Stimulated activated effector memory CD8-positive, alpha-beta T cell treated with anti-CD3 and anti-CD28 coated beads, Interleukin-12 subunit alpha, Interleukin-12 subunit beta, amount 100 ng/mL, for 72 hours (primary cell): ENCODE data around the gene SPATA13.
"Not testable (repeated sequence)": the region's sequence is repeated elsewhere in the genome, so short reads cannot be mapped to it uniquely, and the experiment has no call there.

Experiments
- ATAC-seq: fragments of 150-1000 bp; cut with Tn5 transposase; 2 replicates; pipeline ENCODE4 v1.10.0; 2021
- DNase-seq, 2 donors: peaks; one replicate each; pipeline ENCODE4 v3.0.0; 2021 to 2022; ENCODE audit warnings: low spot score in 2 of 2
- H3K27ac Mint-ChIP-seq: one replicate; pipeline ENCODE4 v1.8.0; 2022; ENCODE audit warnings: mild to moderate bottlenecking, mixed read lengths
- H3K36me3 Mint-ChIP-seq: one replicate; pipeline ENCODE4 v1.8.0; 2022; ENCODE audit warnings: mild to moderate bottlenecking, mixed read lengths
- H3K4me1 Mint-ChIP-seq: one replicate; pipeline ENCODE4 v1.8.0; 2022; ENCODE audit warnings: mixed read lengths
- H3K4me3 Mint-ChIP-seq: one replicate; pipeline ENCODE4 v1.8.0; 2022; ENCODE audit warnings: mild to moderate bottlenecking, mixed read lengths
- H3K9me3 Mint-ChIP-seq: one replicate; pipeline ENCODE4 v1.8.0; 2022; ENCODE audit warnings: mixed read lengths

The SPATA13 gene

GRCh38 chr13:24160458-24161009, at the start of gene SPATA13:
TSS of gene SPATA13 (plus strand) at chr13:24160720. CDS start at chr13:24222930, 62,210 bp downstream.
- Mint-ChIP-seq H3K4me1 (peaks cover 43% of the 10 kb centered on the region), H3K4me3 (peak within 1 kb of the TSS; percentile 74), H3K9me3 (no peaks in the 10 kb centered on the region), H3K27ac (peak within 1 kb of the TSS; percentile 77), H3K36me3 (peaks cover 20% of the 10 kb centered on the region)
- DNase-seq: peak; percentile 85 to 94
- peak; percentile 91 for ATAC-seq

- Mint-ChIP-seq H3K4me3 (no peak overlapping the region), H3K36me3 (no peaks in the 10 kb centered on the region), H3K9me3 (no peaks in the 10 kb centered on the region), H3K4me1 (peaks cover 10% of the 10 kb centered on the region), H3K27ac (no peak overlapping the region)
- ATAC-seq (no peak), DNase-seq (no peak)
These were observed 47.7 kb upstream of the SPATA13 start for GRCh38 chr13:24112791-24113190.

GRCh38 chr13:24115671-24116070, 44.8 kb upstream of the SPATA13 start:
- peaks cover 13% of the 10 kb centered on the region for H3K4me1 Mint-ChIP-seq
- no peak for DNase-seq
- H3K4me3 Mint-ChIP-seq: no peak overlapping the region
- ATAC-seq: no peak
- no peak overlapping the region for H3K27ac Mint-ChIP-seq
- H3K36me3 Mint-ChIP-seq: no peaks in the 10 kb centered on the region
- H3K9me3 Mint-ChIP-seq: no peaks in the 10 kb centered on the region

- H3K27ac Mint-ChIP-seq: no peak overlapping the region
- peaks cover 17% of the 10 kb centered on the region for H3K4me1 Mint-ChIP-seq
- ATAC-seq: no peak
- no peaks in the 10 kb centered on the region for H3K36me3 Mint-ChIP-seq
- no peaks in the 10 kb centered on the region for H3K9me3 Mint-ChIP-seq
- H3K4me3 Mint-ChIP-seq: no peak overlapping the region
- DNase-seq: no peak
These were observed 44.4 kb upstream of the SPATA13 start for GRCh38 chr13:24116131-24116530.

GRCh38 chr13:24118576-24118975, 41.9 kb upstream of the SPATA13 start:
- Mint-ChIP-seq H3K4me3 (no peak overlapping the region), H3K36me3 (no peaks in the 10 kb centered on the region), H3K9me3 (no peaks in the 10 kb centered on the region), H3K4me1 (peaks cover 28% of the 10 kb centered on the region), H3K27ac (no peak overlapping the region)
- DNase-seq: no peak
- ATAC-seq: no peak

GRCh38 chr13:24119626-24120508, 40.7 kb upstream of the SPATA13 start:
- no peak overlapping the region for H3K27ac Mint-ChIP-seq
- H3K4me1 Mint-ChIP-seq: peaks cover 31% of the 10 kb centered on the region
- no peak overlapping the region for H3K4me3 Mint-ChIP-seq
- H3K36me3 Mint-ChIP-seq: no peaks in the 10 kb centered on the region
- no peaks in the 10 kb centered on the region for H3K9me3 Mint-ChIP-seq
- DNase-seq (no peak), ATAC-seq (no peak)

- not testable (repeated sequence) for DNase-seq, H3K36me3 Mint-ChIP-seq, H3K27ac Mint-ChIP-seq, H3K9me3 Mint-ChIP-seq
- ATAC-seq: peak; percentile 95
- peaks cover 39% of the 10 kb centered on the region for H3K4me1 Mint-ChIP-seq
- H3K4me3 Mint-ChIP-seq: peak overlapping the region; percentile 14
These were observed 38.5 kb upstream of the SPATA13 start for GRCh38 chr13:24122045-24122444.

GRCh38 chr13:24122569-24122968, 38.0 kb upstream of the SPATA13 start:
- Mint-ChIP-seq H3K9me3 (no peaks in the 10 kb centered on the region), H3K4me3 (peak overlapping the region; percentile 14), H3K36me3 (no peaks in the 10 kb centered on the region)

GRCh38 chr13:24123761-24124160, 36.8 kb upstream of the SPATA13 start:
- Mint-ChIP-seq H3K4me1 (peaks cover 46% of the 10 kb centered on the region), H3K36me3 (no peaks in the 10 kb centered on the region), H3K27ac (no peak overlapping the region), H3K9me3 (no peaks in the 10 kb centered on the region), H3K4me3 (no peak overlapping the region)
- no peak for DNase-seq
- no peak for ATAC-seq

More at GRCh38 chr13:24122569-24122968, 38.0 kb upstream of the SPATA13 start:
- no peak for DNase-seq
- peaks cover 45% of the 10 kb centered on the region for H3K4me1 Mint-ChIP-seq
- no peak for ATAC-seq
- H3K27ac Mint-ChIP-seq: no peak overlapping the region

GRCh38 chr13:24124789-24125476, 35.6 kb upstream of the SPATA13 start:
- DNase-seq (no peak), ATAC-seq (no peak)
- H3K4me3 Mint-ChIP-seq: no peak overlapping the region
- H3K27ac Mint-ChIP-seq: no peak overlapping the region
- no peaks in the 10 kb centered on the region for H3K36me3 Mint-ChIP-seq
- peaks cover 47% of the 10 kb centered on the region for H3K4me1 Mint-ChIP-seq
- H3K9me3 Mint-ChIP-seq: no peaks in the 10 kb centered on the region

- no peak overlapping the region for H3K4me3 Mint-ChIP-seq
- peak; percentile 91 for ATAC-seq
These were observed 33.3 kb upstream of the SPATA13 start for GRCh38 chr13:24127116-24127631.

GRCh38 chr13:24128112-24128511, 32.4 kb upstream of the SPATA13 start:
- H3K27ac Mint-ChIP-seq: no peak overlapping the region
- DNase-seq (no peak), ATAC-seq (no peak)
- no peaks in the 10 kb centered on the region for H3K36me3 Mint-ChIP-seq
- H3K4me3 Mint-ChIP-seq: no peak overlapping the region
- peaks cover 3% of the 10 kb centered on the region for H3K9me3 Mint-ChIP-seq
- H3K4me1 Mint-ChIP-seq: peaks cover 30% of the 10 kb centered on the region

More at GRCh38 chr13:24127116-24127631, 33.3 kb upstream of the SPATA13 start:
- Mint-ChIP-seq H3K4me1 (peaks cover 40% of the 10 kb centered on the region), H3K36me3 (no peaks in the 10 kb centered on the region), H3K9me3 (peaks cover 3% of the 10 kb centered on the region), H3K27ac (no peak overlapping the region)
- peak in 1 of 2 donors; percentile 71 for DNase-seq

GRCh38 chr13:24128962-24129361, 31.6 kb upstream of the SPATA13 start:
- peaks cover 3% of the 10 kb centered on the region for H3K9me3 Mint-ChIP-seq
- H3K36me3 Mint-ChIP-seq: no peaks in the 10 kb centered on the region
- H3K27ac Mint-ChIP-seq: no peak overlapping the region
- peaks cover 29% of the 10 kb centered on the region for H3K4me1 Mint-ChIP-seq
- ATAC-seq: no peak
- DNase-seq: no peak
- no peak overlapping the region for H3K4me3 Mint-ChIP-seq

GRCh38 chr13:24129914-24130774, 30.4 kb upstream of the SPATA13 start:
- DNase-seq: no peak
- Mint-ChIP-seq H3K4me1 (peaks cover 24% of the 10 kb centered on the region), H3K4me3 (no peak overlapping the region), H3K9me3 (peaks cover 3% of the 10 kb centered on the region), H3K27ac (no peak overlapping the region), H3K36me3 (no peaks in the 10 kb centered on the region)
- ATAC-seq: peak; percentile 71
